Panc1 (cell line): ENCODE results near the gene EWSR1. TPM values are rescaled to one million over a fixed set of nuclear protein-coding genes. Genes with fewer than 3 reads are reported as not detected.

Experiments
- ATAC-seq: fragments of 200-7000 bp; cut with Tn5 transposase; 2 replicates; pipeline ENCODE4 v1.9.1; 2020; ENCODE audit warnings: mild to moderate bottlenecking, moderate library complexity
- BruUV-seq: library from RNA; stranded (reverse); fragments of 400-500 nt; replicated peaks from 2 replicates; lab custom pipeline; 2021; lab: Mats Ljungman, UMichigan
- CTCF ChIA-PET: fragments of 300-600 bp; sonication (Branson Sonifier 250); formaldehyde crosslinking; loops from one replicate; lab custom pipeline; 2022; ENCODE audit warnings: antibody characterized with exemption; lab: Charles Lee
- POLR2A ChIA-PET: fragments of 300-600 bp; sonication (Branson Sonifier 250); formaldehyde crosslinking; loops from one replicate; lab custom pipeline; 2022; ENCODE audit warnings: antibody characterized with exemption; lab: Charles Lee
- DNase-seq: peaks from one replicate; pipeline ENCODE4 v3.0.0-alpha.2; 2010; ENCODE audit warnings: low read depth, low spot score
- H3K27ac ChIP-seq: 2 replicates; pipeline ENCODE4 v1.5.1; 2011; ENCODE audit warnings: mild to moderate bottlenecking, low read length, inconsistent platforms
- H3K27me3 ChIP-seq: fragments of 200-500 bp; sonication (Bioruptor generic); 2 replicates; pipeline ENCODE4 v1.6.0; 2014; ENCODE audit warnings: low read length, inconsistent platforms; ENCODE audit not compliant: control insufficient read depth, insufficient read depth
- H3K36me3 ChIP-seq: fragments of 200-500 bp; sonication (Bioruptor generic); 2 replicates; pipeline ENCODE4 v1.5.1; 2014; ENCODE audit warnings: inconsistent platforms, mild to moderate bottlenecking, low read length, moderate library complexity; ENCODE audit not compliant: control insufficient read depth, insufficient read depth
- H3K4me1 ChIP-seq: 2 replicates; pipeline ENCODE4 v1.5.1; 2011; ENCODE audit warnings: inconsistent platforms, mild to moderate bottlenecking, low read length, moderate library complexity; ENCODE audit not compliant: control insufficient read depth, insufficient read depth
- H3K4me3 ChIP-seq, 2 experiments: 2 replicates each; pipeline ENCODE4 v1.5.1; 2011 to 2012; ENCODE audit warnings: low read depth in 2 of 2, low read length in 2 of 2, mild to moderate bottlenecking in 2 of 2, inconsistent platforms in 1 of 2, moderate library complexity in 1 of 2
- H3K9me3 ChIP-seq: fragments of 200-500 bp; sonication (Bioruptor generic); 2 replicates; pipeline ENCODE4 v1.5.1; 2014; ENCODE audit warnings: low read depth, mild to moderate bottlenecking, inconsistent platforms, low read length, moderate library complexity; ENCODE audit not compliant: control insufficient read depth, insufficient read depth
- POLR2AphosphoS5 ChIP-seq: IDR thresholded peaks from 2 replicates; pipeline ENCODE4 v1.6.1; 2012; ENCODE audit warnings: mild to moderate bottlenecking, low read depth, low read length, moderate library complexity
- SIN3A ChIP-seq: IDR thresholded peaks from 2 replicates; pipeline ENCODE4 v1.6.1; 2012; ENCODE audit warnings: low read depth, mild to moderate bottlenecking, low read length, moderate library complexity, borderline replicate concordance; ENCODE audit not compliant: insufficient read depth
- TCF7L2 ChIP-seq: IDR thresholded peaks from 2 replicates; pipeline ENCODE4 v1.6.1; 2011; ENCODE audit warnings: mild to moderate bottlenecking, low read depth, low read length, inconsistent platforms
- in situ Hi-C: cut with HindIII; loops from 2 replicates; pipeline ENCODE4 v1.10.0; 2016; ENCODE audit warnings: low sequenced_read_pairs, low pct_unique_long_range_greater_than_20kb
- intact Hi-C: fragments of 100-400 bp; cut with micrococcal nuclease; formaldehyde crosslinking; loops from one replicate; pipeline ENCODE4 v1.10.0; 2022; ENCODE audit not compliant: unreplicated experiment
- total RNA-seq: library from RNA; stranded (reverse); gene quantifications from one replicate; pipeline ENCODE4 v1.2.1, GENCODE V29; 2021; ENCODE audit not compliant: unreplicated experiment
- TF ChIP-seq, protein P1 (sequence below), 2 experiments: IDR thresholded peaks; 2 replicates each; pipeline ENCODE4 v1.6.1; 2011 to 2012; ENCODE audit warnings: low read depth in 2 of 2, control low read depth in 1 of 2, low read length in 1 of 2, mild to moderate bottlenecking in 1 of 2, moderate library complexity in 1 of 2; ENCODE audit not compliant: insufficient read depth in 1 of 2
- TF ChIP-seq, protein P2 (sequence below): fragments of 450-650 bp; IDR thresholded peaks from 2 replicates; pipeline ENCODE4 v1.5.1; 2017; ENCODE audit warnings: mild to moderate bottlenecking

The EWSR1 gene
- total RNA-seq, 1 experiment from 2014 or later: 272 TPM

DNA sequence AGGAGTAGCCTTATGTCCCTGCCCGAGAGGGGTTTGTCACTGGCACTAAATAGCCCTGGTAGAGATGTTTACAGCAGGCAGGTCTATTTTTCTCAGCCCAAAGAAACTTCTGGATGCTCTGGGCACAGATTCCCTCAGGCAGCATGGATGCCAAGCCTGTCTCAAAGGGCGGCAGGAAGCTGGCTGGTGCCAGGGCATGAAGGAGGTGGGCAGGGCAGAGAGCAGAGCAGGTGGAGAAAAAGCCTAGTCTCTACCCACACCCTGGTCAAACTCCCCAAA, 34.3 kb downstream of the EWSR1 start:
- in situ Hi-C loops: no loop called here
- POLR2A ChIA-PET: no interaction called here
- ATAC-seq (no peak), DNase-seq (no peak)
- no TSS peak for BruUV-seq
- Histone ChIP-seq H3K27ac (no peak overlapping the region), H3K36me3 (peaks cover 8% of the 10 kb centered on the region), H3K4me3 (no peak overlapping the region), H3K4me1 (peaks cover 11% of the 10 kb centered on the region), H3K9me3 (no peaks in the 10 kb centered on the region), H3K27me3 (no peaks in the 10 kb centered on the region)
- TF ChIP-seq SIN3A (no peak), POLR2AphosphoS5 (no peak), TCF7L2 (no peak)
- TF ChIP-seq, protein P1, sequence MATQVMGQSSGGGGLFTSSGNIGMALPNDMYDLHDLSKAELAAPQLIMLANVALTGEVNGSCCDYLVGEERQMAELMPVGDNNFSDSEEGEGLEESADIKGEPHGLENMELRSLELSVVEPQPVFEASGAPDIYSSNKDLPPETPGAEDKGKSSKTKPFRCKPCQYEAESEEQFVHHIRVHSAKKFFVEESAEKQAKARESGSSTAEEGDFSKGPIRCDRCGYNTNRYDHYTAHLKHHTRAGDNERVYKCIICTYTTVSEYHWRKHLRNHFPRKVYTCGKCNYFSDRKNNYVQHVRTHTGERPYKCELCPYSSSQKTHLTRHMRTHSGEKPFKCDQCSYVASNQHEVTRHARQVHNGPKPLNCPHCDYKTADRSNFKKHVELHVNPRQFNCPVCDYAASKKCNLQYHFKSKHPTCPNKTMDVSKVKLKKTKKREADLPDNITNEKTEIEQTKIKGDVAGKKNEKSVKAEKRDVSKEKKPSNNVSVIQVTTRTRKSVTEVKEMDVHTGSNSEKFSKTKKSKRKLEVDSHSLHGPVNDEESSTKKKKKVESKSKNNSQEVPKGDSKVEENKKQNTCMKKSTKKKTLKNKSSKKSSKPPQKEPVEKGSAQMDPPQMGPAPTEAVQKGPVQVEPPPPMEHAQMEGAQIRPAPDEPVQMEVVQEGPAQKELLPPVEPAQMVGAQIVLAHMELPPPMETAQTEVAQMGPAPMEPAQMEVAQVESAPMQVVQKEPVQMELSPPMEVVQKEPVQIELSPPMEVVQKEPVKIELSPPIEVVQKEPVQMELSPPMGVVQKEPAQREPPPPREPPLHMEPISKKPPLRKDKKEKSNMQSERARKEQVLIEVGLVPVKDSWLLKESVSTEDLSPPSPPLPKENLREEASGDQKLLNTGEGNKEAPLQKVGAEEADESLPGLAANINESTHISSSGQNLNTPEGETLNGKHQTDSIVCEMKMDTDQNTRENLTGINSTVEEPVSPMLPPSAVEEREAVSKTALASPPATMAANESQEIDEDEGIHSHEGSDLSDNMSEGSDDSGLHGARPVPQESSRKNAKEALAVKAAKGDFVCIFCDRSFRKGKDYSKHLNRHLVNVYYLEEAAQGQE (IDR thresholded peaks at IDR 0.05; ENCODE audit: insufficient read depth in 1 of 2, low read depth in 2 of 2, low read length in 1 of 2): no peak
- intact Hi-C loops: no loop called here
- CTCF ChIA-PET: interaction anchor here (0.7 kb wide), 1 partner anchor 57 kb away, joined by 3 read pairs; no protein-coding TSS in a partner anchor

DNA sequence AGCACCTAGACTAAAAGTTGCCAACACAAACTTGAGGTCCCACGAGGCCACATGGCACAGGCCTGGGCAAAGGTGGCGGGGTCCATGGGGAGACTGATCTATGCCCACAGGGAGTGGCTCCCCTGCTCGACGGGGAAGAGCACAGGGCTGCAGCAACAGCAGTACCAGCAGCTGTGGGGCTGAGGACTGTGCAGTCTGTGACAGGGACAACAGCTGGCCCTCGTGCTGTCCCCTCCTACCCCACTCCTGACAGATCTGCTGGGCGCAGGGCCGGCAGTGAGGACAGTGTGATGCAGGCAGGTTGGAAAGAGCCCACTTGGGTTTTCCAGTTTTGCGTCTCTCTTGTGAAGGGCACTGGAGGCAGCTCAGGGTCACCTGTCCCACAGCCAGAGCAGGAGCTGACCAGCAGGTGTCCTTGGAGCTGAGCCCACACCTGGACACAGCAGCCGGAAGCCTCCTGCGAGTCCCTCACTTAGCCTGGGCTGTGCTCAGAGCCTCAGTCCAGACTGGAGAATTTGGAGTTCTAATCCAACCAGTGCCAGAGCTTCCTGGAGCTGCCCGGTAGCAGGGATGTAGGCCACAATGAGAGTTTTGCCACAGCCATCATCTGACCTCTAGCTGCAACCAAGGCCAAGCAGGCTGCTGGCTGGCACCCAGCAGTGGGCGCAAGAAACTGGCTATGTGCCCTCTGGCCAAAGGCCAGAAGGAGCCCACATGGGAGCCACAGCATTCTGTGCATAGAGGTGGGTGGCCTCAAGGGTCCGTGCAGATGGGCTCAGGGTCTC, 34.8 kb downstream of the EWSR1 start:
- in situ Hi-C loops (no loop called here), intact Hi-C loops (no loop called here)
- Histone ChIP-seq H3K4me1 (peaks cover 12% of the 10 kb centered on the region), H3K4me3 (no peak overlapping the region), H3K27ac (no peak overlapping the region), H3K27me3 (no peaks in the 10 kb centered on the region), H3K9me3 (no peaks in the 10 kb centered on the region), H3K36me3 (peaks cover 3% of the 10 kb centered on the region; the same call in 1 of the 2 replicates)
- no peak for ATAC-seq
- TF ChIP-seq, protein P2, sequence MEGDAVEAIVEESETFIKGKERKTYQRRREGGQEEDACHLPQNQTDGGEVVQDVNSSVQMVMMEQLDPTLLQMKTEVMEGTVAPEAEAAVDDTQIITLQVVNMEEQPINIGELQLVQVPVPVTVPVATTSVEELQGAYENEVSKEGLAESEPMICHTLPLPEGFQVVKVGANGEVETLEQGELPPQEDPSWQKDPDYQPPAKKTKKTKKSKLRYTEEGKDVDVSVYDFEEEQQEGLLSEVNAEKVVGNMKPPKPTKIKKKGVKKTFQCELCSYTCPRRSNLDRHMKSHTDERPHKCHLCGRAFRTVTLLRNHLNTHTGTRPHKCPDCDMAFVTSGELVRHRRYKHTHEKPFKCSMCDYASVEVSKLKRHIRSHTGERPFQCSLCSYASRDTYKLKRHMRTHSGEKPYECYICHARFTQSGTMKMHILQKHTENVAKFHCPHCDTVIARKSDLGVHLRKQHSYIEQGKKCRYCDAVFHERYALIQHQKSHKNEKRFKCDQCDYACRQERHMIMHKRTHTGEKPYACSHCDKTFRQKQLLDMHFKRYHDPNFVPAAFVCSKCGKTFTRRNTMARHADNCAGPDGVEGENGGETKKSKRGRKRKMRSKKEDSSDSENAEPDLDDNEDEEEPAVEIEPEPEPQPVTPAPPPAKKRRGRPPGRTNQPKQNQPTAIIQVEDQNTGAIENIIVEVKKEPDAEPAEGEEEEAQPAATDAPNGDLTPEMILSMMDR: no peak
- TF ChIP-seq, protein P1 (IDR thresholded peaks at IDR 0.05; ENCODE audit: insufficient read depth in 1 of 2, low read depth in 2 of 2, low read length in 1 of 2): no peak
- TF ChIP-seq SIN3A (no peak), TCF7L2 (no peak), POLR2AphosphoS5 (no peak)
- BruUV-seq: no TSS peak
- POLR2A ChIA-PET: no interaction called here
- no peak for DNase-seq
- CTCF ChIA-PET: interaction anchor here (0.7 kb wide), 1 partner anchor 56 kb away, joined by 3 read pairs; no protein-coding TSS in a partner anchor
